SH-SY5Y (cell line): ENCODE data around the gene CDR2.

Source experiments
- GATA2 ChIP-seq: IDR thresholded peaks from 2 replicates; pipeline ENCODE4 v1.6.1; 2011; ENCODE audit warnings: mild to moderate bottlenecking, low read depth, low read length
- GATA3 ChIP-seq: IDR thresholded peaks from 2 replicates; pipeline ENCODE4 v1.6.1; 2011; ENCODE audit warnings: low read depth, mild to moderate bottlenecking, low read length, moderate library complexity

The CDR2 gene

DNA sequence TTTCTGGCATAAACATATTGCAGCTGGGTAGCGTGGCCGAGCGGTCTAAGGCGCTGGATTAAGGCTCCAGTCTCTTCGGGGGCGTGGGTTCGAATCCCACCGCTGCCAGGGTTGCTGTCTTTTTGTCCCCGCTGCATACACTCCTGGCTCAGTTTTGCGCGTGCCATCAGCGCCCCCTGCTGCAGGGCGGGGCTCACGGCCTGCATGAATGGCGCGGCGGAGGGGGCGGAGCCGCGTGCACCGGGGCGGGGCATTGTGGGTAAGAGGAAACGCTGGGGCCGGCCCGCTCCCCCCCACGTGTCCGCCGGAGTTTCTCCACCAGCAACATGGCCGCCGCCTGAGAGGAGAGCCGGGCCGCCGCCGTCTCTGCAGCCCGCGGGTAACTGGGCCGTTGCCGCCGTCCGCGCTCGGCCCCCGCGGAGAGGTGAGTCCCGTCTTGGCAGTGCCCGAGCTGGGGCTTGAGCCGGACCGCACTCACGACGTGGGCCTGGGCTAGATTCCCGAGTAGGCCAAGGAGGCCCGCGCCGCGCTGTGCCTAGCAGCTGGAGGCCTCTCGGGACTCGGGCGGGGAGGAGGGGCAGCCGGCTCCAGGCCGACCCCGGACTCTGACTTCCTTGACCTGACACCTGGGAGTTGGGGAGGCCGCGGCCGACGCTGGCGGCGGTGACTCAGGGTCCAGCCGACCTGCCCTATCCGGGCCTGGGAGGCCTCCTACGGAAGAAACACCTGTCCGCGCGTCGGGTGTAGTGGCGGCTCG is 77.1 kb downstream of the CDR2 start, which contains the start of gene POLR3E:
Gene POLR3E (plus strand): TSS at position 296 of the 757 bp plus-strand sequence. CDS start 5,560 bp downstream, outside the sequence.
- TF ChIP-seq GATA2 (peak; percentile 32; the same call in 1 of the 2 replicates), GATA3 (no peak)

DNA sequence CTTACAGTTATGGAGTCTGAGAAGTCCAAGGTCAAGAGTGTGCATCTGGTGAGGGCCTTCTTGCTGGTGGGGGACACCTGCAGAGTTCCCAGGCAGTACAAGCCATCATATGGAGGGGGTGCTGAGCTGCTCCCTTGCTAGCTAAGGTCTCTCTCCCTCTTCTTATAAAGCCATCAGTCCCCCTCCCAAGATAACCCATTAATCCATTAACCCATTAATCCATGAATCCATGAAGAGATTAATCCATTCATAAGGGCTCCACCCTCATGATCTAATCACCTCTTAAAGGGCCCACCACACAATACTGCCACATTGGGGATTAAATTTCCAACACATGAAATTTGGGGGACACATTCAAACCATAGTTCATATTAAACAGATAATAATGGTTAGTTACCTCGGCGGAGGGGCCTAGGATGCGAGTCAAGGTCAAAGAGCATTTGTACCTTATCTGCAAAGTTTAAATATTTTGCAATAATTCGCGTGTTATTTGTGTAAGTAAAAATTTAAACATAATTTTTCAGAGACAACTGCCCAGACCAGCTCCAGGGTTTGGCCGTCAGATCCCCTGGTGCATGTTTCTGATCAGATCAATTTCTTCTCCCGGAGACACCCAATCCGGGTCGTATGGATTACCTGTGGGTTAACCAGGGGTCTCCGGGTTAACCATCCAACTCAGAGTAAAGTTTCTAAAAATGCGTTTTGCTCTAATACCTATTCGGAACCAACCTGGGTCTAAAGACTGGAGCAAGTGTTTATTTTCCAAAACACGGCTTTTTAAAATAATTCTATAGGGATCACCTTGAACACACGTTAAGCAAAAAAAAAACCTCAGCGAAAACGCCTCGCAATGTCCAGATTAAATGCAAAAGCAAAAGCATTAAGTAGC is 78.0 kb downstream of the CDR2 start:
- TF ChIP-seq GATA2 (no peak; the same call in 1 of the 2 replicates), GATA3 (no peak)
